GM19468 (cell line): Measurements from ENCODE around the gene REXO1.

Source experiments
- ATAC-seq: cut with Tn5 transposase; IDR thresholded peaks from one replicate; pipeline ENCODE4 v1.9.1; 2021; ENCODE audit warnings: mild to moderate bottlenecking, moderate library complexity, moderate number of reproducible peaks; ENCODE audit not compliant: unreplicated experiment; ENCODE audit errors: extremely low read depth

REXO1 gene

GRCh38 chr19:1862424-1863327, 14.4 kb upstream of the REXO1 start:
- no peak for ATAC-seq

DNA sequence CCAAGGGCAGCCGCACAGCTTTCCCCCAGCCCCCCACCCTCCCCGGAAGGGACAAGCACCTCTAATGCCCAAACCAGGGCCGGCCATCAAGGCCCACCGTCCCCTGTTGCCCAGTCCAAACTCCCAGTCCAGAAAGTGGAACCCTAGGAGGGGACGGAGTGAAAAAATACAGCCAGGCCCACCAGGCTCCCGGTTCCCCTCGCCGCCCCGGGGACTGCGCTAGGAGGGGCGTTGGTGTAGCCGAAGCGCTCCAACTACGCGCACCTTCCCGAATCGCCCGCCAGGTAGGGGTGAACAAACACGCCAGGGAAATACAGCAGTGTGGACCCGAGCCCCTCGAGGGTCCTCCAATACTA, 13.8 kb upstream of the REXO1 start:
- ATAC-seq, result no peak

- no peak for ATAC-seq
These were observed 13.3 kb upstream of the REXO1 start for GRCh38 chr19:1861599-1862031.

DNA sequence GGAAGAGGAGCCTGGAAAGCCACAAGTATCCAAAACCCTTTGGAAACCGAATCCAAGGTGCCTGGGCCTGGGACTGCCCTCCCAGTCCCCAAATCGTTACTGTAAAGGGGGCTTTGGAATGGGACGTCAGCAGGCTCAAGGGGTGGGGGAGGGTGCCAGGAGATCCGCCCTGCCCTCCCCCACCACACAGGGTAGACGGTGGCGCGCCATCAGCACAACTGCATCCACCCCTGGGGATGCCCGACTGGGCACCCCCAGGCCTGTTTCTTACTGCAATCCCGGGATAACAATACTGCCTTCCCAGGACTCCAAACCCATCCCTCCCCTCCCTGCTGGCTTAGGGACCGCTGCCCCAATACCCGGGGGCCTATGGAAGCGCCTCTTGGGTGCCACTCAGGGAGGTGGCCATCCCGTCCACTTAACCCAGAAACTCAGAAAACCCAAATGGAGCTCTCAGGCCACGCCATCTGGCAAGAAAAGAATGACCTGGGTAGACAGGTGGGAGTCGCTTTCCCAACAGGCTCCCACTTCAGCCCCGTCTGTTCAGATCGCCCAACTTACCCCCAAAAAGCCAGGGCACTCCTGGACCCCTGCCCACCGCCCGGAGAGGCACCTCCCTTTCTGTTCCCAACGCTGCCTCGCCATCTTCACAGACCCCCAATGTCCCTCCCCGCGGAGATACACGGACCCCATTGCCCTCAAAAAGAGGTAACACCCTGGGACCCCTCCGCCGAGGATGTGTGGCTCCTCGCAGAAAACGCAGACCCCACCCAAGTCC, 12.7 kb upstream of the REXO1 start:
- no peak for ATAC-seq

DNA sequence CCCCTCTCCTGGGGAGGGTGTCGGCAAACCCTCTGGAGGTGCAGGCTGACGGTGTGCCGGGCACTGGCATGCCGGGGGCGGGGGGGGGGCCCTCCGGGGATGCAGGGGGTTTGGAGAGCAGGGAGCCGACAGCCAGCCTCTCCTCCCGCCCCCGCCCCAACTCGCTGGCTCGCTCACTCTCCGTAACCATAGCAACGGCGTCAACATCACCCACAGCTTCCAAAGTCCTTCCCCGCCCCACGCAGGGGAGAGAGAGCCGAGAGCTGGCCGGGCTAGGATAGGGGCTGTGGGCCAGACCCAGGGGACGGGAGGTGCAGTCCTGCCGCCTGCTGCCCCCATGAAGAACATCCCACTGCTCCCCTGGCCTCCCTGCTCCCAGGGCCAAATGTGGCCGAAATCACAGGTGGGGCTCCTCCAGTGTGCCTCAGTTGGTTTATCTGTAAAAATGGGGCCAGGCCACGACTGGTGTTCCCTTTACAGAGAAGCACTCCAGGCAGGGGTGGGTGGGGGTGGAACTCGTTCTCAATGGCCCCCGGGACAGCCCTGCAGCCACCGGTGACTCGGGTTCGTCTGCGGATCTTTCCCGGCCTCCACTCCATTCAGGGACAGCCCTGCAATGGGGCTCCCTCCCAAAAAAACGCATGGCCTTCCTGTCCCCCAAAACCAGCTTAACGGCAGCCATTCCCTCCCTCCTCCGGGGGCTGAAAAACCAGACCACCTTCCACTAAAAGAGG, 11.9 kb upstream of the REXO1 start:
- no peak for ATAC-seq

DNA sequence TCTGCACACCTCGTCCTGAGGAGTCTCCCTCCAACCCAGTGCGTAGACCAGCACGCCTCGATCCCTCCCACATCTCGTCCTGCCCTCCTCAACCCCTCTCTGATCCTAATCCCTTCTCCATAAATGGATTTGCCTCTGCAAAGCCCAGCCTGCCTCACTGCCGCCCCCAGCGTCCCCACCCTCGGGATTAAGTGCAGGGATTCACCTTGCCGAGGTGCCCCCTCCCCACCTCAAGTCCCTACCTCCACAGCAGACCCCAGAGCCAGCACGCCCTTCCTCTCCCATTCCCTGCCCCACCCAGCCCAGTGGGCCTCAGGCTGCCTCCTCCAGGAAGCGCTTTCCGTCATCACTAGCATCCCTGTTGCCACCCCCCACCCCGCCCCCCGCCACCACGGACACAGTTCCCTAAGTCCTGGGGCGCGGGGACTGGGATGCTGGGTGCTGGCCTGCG, 11.1 kb upstream of the REXO1 start:
- ATAC-seq, result no peak

DNA sequence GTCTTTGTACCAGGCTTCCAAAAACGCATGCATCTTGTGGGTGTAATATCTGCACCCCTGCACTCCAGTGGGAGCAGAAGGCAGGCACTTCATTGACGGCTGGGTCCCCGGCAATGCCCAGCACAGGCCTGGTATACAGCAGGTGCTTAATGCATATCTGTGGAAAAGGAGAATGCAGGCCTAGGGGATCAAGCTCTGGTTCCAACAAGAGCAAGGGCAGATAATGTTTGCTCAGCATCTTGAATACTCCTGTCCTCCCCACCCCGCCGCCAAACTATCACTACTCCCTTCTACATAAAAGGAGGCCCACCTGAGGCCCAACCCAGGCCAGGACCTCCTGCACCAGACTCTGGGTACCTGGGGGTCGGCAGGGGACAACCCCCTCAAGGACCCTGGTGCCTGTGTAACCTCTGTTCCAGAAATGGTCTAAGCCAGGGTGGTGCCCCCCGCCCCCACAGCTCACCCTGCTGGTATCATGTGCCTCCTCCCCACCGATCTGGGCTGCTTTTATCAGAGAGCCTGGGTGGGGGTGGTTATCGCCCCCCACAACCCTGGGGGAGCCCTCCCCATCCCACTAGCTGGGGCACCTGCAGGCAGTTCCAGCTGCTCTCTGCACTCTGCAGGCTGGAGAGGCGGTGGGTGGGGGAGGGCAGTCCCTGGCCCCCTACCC, 10.3 kb upstream of the REXO1 start:
- no peak for ATAC-seq

- no peak for ATAC-seq
These were observed 9.5 kb upstream of the REXO1 start for GRCh38 chr19:1857648-1858326.

DNA sequence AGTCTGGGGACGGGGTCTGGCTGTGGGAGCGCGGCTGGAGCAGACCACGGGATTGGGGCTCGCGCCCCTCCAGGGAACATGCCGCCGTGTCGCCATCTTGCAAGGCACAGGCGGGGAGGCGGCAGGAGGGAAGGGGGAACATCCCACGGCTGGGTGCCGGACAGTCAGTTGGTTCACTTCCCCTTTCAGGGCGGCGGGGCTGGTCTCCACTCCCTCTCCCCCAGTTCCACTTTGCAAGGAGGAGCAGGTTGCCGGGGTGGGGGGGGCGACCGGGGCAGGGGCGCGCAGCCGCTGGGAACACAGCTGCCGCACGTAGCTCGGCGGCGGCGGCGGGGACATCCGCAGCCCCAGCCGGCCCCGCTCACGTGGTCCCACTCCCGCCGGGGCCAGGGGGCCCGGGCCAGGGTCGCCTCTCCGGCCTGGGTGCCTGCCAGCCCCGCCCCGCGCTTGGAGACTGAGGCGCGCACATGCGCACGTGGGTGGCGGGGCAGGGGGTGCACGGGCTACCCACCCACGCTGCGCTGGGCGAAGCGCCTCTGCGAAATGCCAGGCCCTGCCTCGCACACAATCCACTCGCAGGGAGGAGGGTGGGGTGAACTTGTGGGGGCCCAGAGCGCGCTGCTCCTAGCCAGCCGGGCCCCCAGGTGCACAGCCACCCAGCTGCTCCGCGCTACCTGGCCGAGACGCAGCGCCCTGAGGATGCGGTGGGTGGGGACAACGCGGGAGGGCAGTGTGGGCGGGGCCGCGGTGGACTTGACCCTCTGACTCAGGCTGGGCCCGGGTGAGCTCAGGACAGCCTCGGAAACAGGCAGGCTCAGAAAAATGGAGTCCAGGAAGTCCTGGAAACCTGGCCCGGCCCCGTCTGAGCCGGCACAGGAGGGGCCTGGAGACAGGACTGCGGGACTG, 8.7 kb upstream of the REXO1 start:
- ATAC-seq, result no peak

- ATAC-seq, result no peak
These were observed 8.0 kb upstream of the REXO1 start for GRCh38 chr19:1856345-1856697.

DNA sequence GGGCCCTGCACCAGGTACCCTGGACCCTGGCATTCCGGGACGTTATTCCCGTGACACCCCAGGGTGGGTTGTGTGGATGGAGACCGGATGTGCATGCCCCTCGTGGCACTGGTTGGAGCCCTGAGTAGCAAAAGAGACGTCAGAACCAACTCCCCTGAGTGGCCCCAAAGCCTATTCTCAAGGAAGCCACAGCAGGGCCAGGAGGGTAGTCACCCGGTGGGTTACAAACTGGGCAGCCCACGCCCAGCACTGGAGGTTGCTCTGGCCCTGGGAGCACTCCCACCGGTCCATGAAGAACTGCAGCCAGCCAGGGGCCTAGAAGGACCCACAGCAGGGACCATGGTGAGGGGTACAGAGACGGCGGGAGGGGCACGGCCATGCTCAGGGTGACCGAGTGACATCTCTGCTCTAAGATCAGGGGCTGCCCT, 7.6 kb upstream of the REXO1 start:
- no peak for ATAC-seq

- no peak for ATAC-seq
These were observed 7.0 kb upstream of the REXO1 start for GRCh38 chr19:1855040-1855827.

- ATAC-seq, result no peak
These were observed 6.3 kb upstream of the REXO1 start for GRCh38 chr19:1854542-1855039.

GRCh38 chr19:1854039-1854541, 5.8 kb upstream of the REXO1 start:
- no peak for ATAC-seq

DNA sequence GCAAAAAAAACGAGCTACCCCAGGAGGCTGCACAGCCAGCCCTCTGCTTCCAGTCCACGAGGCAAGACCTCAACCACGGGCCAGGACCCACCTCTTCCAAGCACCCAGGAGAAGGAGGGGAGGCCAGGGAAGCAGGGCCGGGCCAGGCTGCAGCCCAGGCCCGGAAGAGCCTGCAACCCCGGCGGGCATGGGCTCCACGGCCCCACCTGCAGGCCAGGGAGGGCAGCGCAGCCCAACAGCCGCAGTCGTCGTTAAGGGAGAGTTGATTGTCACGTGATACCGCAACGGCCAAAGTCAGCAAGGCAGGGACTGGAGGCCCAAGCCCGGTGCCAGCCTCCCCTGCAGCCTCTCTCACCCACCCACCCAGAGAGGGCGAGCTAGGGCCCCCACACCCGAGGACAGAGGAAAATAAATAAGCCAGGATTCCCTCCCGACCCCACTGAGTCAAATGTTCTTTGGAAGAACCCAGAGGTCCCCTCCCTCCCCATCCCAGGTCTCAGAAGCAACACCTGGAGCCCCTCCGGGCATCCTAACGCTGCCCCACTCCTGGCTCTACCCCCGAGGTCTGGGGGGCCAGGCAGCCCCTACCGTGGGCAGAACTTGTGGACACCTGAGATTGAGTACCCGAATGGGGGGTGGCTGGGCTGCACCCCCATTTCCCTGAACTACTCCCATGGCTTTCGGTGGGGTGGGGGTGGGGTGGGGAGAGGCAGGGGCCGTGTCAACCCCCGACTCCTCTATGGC, 5.2 kb upstream of the REXO1 start:
- no peak for ATAC-seq

- ATAC-seq, result no peak
These were observed 4.4 kb upstream of the REXO1 start for GRCh38 chr19:1852581-1853128.
